ENCODE measurements around the gene ALKBH5.

Gene ALKBH5

GRCh38 chr17:18166894-18167293, 16.7 kb upstream of the ALKBH5 start:
- H3K4me3 ChIP-seq (ENCODE audit: low read length): no peak overlapping the region
- no peak for TF ChIP-seq CTCF (conservative IDR thresholded peaks at IDR 0.05; ENCODE audit: low read depth, low read length)
- no peak for DNase-seq (ENCODE audit: low read depth)

GRCh38 chr17:18167421-18167820, 16.2 kb upstream of the ALKBH5 start:
- no peak for DNase-seq (ENCODE audit: low read depth)
- H3K4me3 ChIP-seq (ENCODE audit: low read length): no peak overlapping the region
- TF ChIP-seq CTCF (conservative IDR thresholded peaks at IDR 0.05; ENCODE audit: low read depth, low read length): no peak

GRCh38 chr17:18172531-18173278, 10.9 kb upstream of the ALKBH5 start:
- no peak overlapping the region for H3K4me3 ChIP-seq (ENCODE audit: low read length)
- no peak for DNase-seq (ENCODE audit: low read depth)
- no peak for TF ChIP-seq CTCF (conservative IDR thresholded peaks at IDR 0.05; ENCODE audit: low read depth, low read length)

- no peak for DNase-seq (ENCODE audit: low read depth)
- no peak overlapping the region for H3K4me3 ChIP-seq (ENCODE audit: low read length)
- TF ChIP-seq CTCF (conservative IDR thresholded peaks at IDR 0.05; ENCODE audit: low read depth, low read length): no peak
Measured at GRCh38 chr17:18173740-18174139, 9.9 kb upstream of the ALKBH5 start.

- H3K4me3 ChIP-seq (ENCODE audit: low read length): no peak overlapping the region
- no peak for DNase-seq (ENCODE audit: low read depth)
- TF ChIP-seq CTCF (conservative IDR thresholded peaks at IDR 0.05; ENCODE audit: low read depth, low read length): no peak
Measured at GRCh38 chr17:18176176-18176575, 7.5 kb upstream of the ALKBH5 start.

- TF ChIP-seq CTCF (conservative IDR thresholded peaks at IDR 0.05; ENCODE audit: low read depth, low read length): no peak
- no peak for DNase-seq (ENCODE audit: low read depth)
- no peak overlapping the region for H3K4me3 ChIP-seq (ENCODE audit: low read length)
Measured at GRCh38 chr17:18177133-18177532, 6.5 kb upstream of the ALKBH5 start.

- DNase-seq (ENCODE audit: low read depth): no peak
- H3K4me3 ChIP-seq (ENCODE audit: low read length): no peak overlapping the region
- no peak for TF ChIP-seq CTCF (conservative IDR thresholded peaks at IDR 0.05; ENCODE audit: low read depth, low read length)
Measured at GRCh38 chr17:18177722-18178121, 5.9 kb upstream of the ALKBH5 start.
